Occipital lobe (tissue), 2 donors: Measurements from ENCODE around the gene MAD1L1. TPM values are rescaled to one million over a fixed set of nuclear protein-coding genes. Genes with fewer than 3 reads are reported as not detected.
A peak's percentile ranks its signal among the peaks of the same experiment; 100 is the strongest.
"Not testable (repeated sequence)": the region's sequence is repeated elsewhere in the genome, so short reads cannot be mapped to it uniquely, and the experiment has no call there.

Experiments
- DNase-seq: peaks from one replicate; lab custom pipeline; 2025; lab: John Stamatoyannopoulos, UW
- total RNA-seq: library from RNA; depleted of rRNA; stranded (reverse); fragments of >200 nt; gene quantifications from one replicate; pipeline ENCODE4 v1.2.3, GENCODE V29; 2014

Gene MAD1L1
- total RNA-seq, 1 donor from 2014 or later: 24.2 TPM

DNA sequence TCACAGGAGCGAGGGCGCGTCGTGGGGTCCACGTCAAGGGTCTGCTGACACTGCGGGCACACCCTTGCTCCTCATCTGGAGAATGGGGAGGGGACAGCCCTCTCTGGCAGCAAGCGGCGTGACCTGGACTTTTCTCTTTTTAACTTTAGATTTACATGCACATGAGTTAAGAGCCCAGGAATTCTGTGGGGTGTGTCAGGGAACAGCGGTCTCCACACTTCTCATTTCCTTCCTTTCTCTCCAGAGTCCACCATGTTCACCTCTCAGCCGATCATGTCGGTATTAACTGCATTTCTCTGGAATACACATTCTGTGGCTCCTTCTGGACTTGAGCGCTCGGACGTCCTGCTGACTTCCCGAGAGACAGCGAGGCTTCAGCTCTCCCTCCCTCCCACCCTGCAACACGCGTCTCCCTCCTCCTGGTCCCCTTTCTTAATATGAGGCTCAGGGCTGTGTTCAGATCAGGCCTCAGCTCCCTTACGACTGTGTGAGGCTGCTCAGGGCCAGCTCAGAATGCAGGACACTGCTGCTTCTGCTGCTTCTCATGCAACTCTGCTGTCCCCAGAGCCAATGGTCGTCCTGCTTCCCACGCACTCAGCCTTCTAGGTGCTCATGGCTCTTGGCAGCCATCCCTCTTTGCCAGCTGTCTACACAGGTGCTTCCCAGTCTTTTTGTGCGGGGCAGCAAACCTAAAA, 301.3 kb downstream of the MAD1L1 start:
- no peak for DNase-seq

- no peak for DNase-seq
Measured at GRCh38 chr7:1930381-1931065, 302.2 kb downstream of the MAD1L1 start.

- DNase-seq: not testable (repeated sequence)
Measured at GRCh38 chr7:1929349-1929925, 303.3 kb downstream of the MAD1L1 start.

- DNase-seq: no peak
Measured at GRCh38 chr7:1928645-1929348, 303.9 kb downstream of the MAD1L1 start.

- no peak for DNase-seq
Measured at GRCh38 chr7:1927937-1928644, 304.7 kb downstream of the MAD1L1 start.

DNA sequence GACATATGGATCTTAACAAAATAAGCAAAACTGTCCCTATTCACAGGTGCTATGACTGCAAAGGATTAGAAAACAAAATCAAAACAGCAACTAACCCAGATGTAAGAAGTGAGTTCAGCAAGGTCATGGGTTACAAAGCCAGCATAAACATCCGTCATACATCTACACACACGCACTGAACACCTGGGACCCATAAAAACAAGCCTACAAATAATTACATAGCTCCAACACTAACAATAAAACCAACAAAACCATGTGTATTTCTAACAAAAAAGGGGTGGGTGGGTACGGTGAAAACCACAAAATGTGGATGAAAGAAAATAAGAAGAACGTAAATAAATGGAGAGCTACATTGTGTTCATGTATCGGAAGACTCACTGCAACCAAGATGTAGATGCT, 305.8 kb downstream of the MAD1L1 start:
- no peak for DNase-seq

DNA sequence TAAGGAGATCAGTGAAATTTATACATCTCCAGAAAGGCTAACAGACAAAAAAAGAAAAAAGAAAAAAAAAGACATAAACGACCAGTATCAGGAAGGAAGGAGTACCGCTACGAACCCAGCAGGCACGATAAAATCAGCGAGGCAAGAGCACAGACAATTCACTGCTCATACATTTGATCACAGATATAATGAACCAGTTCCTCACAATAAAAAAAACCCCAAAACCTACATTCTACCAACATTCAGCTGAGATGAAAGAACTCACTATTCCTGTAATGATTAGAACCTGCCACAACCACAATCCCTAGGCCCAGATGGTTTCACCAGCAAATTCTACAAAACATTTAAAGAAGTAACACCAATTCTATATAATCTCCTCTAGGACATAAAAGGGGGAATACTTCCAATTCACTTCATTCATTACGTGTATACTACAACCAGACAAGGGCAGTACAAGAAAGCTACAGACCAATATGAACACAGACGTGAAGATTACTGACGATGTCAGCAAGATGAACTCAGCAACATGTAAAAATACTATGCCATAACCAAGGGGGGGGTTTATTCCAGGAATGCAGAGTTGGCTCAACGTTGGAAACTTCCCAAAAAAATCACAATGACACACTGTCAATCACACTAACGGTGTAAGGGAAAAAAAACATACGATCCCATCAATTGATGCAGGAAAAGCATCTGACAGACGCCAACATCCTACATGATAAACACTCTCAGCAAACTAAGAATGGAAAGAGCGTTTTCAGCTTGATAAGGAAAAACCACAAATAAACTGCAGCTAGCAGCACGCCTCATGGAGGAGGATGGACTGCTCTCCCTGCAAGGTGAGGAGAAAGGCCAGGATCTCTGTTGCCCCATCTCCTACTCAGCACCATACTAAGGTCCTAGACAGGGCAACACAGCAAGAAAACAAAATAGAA, 306.5 kb downstream of the MAD1L1 start:
- DNase-seq: no peak

GRCh38 chr7:1925349-1925748, 307.4 kb downstream of the MAD1L1 start:
- no peak for DNase-seq

GRCh38 chr7:1924258-1924817, 308.4 kb downstream of the MAD1L1 start:
- no peak for DNase-seq

DNA sequence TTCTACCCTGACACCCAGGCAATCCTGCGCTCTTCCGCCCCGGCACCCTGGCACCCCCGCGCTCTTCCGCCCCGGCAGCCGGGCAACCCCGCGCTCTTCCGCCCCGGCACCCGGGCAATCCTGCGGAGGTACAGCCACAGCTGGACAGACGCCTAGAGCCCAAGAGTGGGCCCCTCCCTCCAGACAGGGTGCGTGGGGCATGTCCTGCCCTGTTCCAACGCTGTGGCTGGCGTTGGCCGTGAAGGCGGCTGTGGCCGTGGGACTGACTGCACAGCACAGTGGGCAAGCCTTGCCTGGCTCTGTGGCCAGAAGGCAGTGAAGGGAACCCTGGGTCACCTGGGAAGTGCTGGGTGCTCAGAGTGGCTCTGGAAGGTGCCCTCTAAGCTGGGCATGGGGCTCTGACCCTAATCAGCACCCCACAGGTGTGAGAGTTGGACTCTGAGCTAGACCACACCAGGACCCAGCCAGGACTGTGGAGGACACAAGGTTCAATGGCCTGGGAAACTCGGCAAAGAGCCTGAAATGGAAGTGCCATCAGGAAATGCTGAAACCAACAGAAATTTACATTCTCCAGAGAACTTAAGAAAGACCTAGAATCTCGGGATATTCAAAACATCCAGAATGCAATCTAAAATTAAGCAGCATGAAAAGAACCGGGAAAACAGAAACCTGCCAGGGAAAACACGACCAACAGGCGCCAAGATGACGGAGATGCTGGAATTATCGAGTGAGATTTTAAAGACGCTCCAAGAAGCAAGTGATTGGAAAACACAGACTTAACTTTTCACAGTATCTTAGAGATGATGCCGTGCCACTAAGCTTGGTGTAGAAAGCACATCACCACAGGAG, 309.1 kb downstream of the MAD1L1 start:
- DNase-seq: no peak

DNA sequence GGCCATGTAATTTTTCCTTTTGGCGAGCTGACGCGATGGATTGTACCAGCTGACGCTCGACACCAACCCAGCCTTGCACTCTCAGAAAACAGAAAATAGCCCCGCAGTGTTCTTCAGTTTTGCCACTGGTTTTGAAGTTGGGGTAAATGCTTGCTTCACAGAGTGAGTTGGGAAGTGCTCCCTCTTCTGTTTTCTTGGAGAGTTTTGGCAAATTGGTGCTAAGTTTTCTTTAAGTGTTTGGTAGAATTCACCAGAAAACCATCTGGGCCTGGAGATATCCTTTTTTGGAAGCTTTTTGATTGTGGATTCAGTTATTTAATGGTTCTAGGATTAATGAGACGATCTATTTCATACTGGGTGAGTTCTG, 309.9 kb downstream of the MAD1L1 start:
- no peak for DNase-seq

DNA sequence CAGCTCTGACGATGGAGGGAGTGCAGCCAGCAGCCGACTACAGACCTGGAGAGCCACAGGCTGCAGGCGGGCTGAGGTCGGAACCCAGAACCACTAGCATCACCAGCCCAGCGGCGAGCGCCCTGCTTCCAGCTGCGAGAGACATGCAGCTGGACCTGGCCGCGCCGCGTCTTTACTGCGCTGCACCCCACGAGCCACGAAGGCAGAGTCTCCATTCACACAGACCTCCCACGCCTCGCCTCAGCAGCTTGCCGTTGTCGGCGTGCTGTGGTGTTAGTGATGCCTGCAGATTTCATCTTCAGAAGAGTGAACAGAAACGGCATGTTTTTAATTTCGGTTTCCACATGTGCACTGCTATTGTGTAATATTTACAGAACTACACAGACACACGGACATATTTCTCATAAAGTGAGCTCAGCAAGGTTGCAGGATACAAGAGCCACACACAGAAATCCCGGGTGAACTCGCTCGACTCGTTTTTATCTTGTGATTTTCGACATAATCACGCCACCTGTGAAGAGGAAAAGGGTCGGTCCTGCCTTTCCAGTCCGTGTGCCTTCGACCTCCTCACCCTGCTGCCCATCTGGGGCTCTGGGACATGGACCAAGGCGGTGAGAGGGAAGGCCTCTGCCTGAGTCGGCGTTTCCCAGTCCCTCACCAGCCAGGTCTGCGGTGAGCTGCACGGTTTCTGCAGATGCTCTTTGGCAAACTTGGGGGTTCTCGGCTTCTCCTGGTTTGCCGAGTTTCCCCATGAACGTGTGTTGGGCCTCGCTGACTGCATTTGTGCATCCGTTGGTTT, 310.5 kb downstream of the MAD1L1 start:
- DNase-seq: peak; percentile 28

DNA sequence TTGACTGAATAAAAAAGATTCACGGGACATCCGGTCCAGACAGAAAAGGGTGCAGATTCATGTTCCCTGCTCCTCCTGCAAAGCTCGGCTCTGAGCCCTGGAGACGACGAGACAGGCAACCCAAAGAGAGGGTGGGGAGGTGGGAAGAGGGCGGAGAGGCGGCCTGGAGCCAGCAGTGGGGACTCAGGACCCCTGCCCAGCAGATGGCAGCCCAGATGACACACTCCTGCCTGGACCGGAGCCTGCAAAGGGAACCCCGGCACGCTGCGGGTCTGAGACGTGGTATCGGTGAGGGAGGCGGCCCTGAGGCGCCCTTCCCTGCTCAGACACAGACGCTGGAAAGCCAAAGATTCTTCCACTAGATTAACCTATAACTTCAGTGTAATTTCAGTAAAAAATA, 311.9 kb downstream of the MAD1L1 start:
- DNase-seq: no peak

GRCh38 chr7:1920266-1920681, 312.5 kb downstream of the MAD1L1 start:
- no peak for DNase-seq

GRCh38 chr7:1919539-1920265, 313.0 kb downstream of the MAD1L1 start:
- peak; percentile 32 for DNase-seq

GRCh38 chr7:1918881-1919525, 313.7 kb downstream of the MAD1L1 start:
- no peak for DNase-seq

DNA sequence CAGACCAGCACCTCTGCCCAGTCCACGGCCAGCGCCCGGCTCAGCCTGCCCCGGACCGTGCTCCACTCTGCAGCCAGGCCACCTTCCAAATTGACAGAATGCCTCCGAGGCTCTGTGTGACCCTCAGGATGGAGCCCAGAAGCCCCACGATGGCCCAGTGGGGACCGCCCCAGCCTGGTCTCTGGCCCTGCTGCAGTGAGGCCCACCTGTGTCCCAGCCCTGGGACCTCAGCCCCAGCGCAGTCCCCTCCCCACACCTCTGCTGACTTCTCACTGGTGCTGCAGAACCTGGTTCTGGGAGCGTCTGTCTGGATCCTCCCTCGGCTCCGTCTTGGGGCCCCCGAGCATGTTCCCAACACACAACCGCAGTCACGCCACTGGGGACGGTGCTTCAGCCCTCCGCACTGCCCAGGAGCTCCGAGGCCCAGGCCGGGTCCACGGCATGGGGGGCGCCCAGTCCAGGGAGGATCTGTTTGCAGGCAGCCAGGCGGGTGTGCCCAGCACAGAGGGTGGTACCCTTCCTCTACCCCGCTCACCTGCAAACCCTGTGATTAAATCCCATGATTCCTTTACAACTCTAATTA, 314.6 kb downstream of the MAD1L1 start:
- DNase-seq: no peak
